GM12874 (cell line): ENCODE measurements around the gene CDC42SE2.

ENCODE experiments used
- CTCF ChIP-seq: IDR thresholded peaks from 2 replicates; pipeline ENCODE4 v1.5.1; 2011; ENCODE audit warnings: low read depth, mild to moderate bottlenecking, control low read depth, low read length, moderate library complexity; ENCODE audit not compliant: insufficient read depth

CDC42SE2 gene

GRCh38 chr5:131430794-131431193, 166.9 kb downstream of the CDC42SE2 start:
- no peak for TF ChIP-seq CTCF

- no peak for TF ChIP-seq CTCF
Observed at GRCh38 chr5:131431794-131432193, 167.9 kb downstream of the CDC42SE2 start.

GRCh38 chr5:131433109-131433508, 169.3 kb downstream of the CDC42SE2 start:
- no peak for TF ChIP-seq CTCF

GRCh38 chr5:131436081-131436480, 172.2 kb downstream of the CDC42SE2 start:
- no peak for TF ChIP-seq CTCF

GRCh38 chr5:131441184-131441583, 177.3 kb downstream of the CDC42SE2 start:
- no peak for TF ChIP-seq CTCF
